Measurements from ENCODE around the gene VSIG10L2.

GRCh38 chr11:125943661-125944349, 2.0 kb upstream of the VSIG10L2 start:
- TF ChIP-seq CTCF (IDR thresholded peaks at IDR 0.05) (no peak), ZFX (IDR thresholded peaks at IDR 0.05; ENCODE audit: borderline replicate concordance) (no peak)

Measured in 22Rv1 (cell line).